ENCODE results near the gene PRPH2.

GRCh38 chr6:42740725-42741124 is 18.3 kb upstream of the PRPH2 start:
- TF ChIP-seq RAD21 (IDR thresholded peaks at IDR 0.05; ENCODE audit: low read length) (no peak), CTCF (IDR thresholded peaks at IDR 0.05) (no peak), REST (IDR thresholded peaks at IDR 0.05; ENCODE audit: low read depth, low read length) (no peak), SIN3A (IDR thresholded peaks at IDR 0.05; ENCODE audit: borderline replicate concordance, low read depth, low read length) (no peak), MEF2A (IDR thresholded peaks at IDR 0.05; ENCODE audit: borderline replicate concordance, low read depth) (no peak), FOXM1 (IDR thresholded peaks at IDR 0.05; ENCODE audit: low read depth) (no peak), EP300 (IDR thresholded peaks at IDR 0.05; ENCODE audit: borderline replicate concordance in 1 of 2, low read depth in 1 of 2, low read length in 1 of 2) (no peak)

Data from SK-N-SH (cell line).